BE2C (cell line): Measurements from ENCODE around the gene TAF5L.
"Not testable (repeated sequence)": the region's sequence is repeated elsewhere in the genome, so short reads cannot be mapped to it uniquely, and the experiment has no call there.

ENCODE experiments used
- DNase-seq: peaks from one replicate; pipeline ENCODE4 v3.0.0-alpha.2; 2020
- H3K27me3 ChIP-seq: fragments of 250-450 bp; sonication (Bioruptor Pico); 2 replicates; pipeline ENCODE4 v1.5.1; 2020; ENCODE audit warnings: mild to moderate bottlenecking
- H3K36me3 ChIP-seq: fragments of 250-450 bp; sonication (Bioruptor Pico); 2 replicates; pipeline ENCODE4 v1.5.1; 2020; ENCODE audit warnings: mild to moderate bottlenecking
- H3K4me1 ChIP-seq: fragments of 250-450 bp; sonication (Bioruptor Pico); 2 replicates; pipeline ENCODE4 v1.5.1; 2020
- H3K4me3 ChIP-seq: 2 replicates; pipeline ENCODE4 v1.5.1; 2011; ENCODE audit warnings: low read depth, low read length
- H3K9me3 ChIP-seq: fragments of 250-450 bp; sonication (Bioruptor Pico); 2 replicates; pipeline ENCODE4 v1.5.1; 2020
- TF ChIP-seq, protein P1 (sequence below): IDR thresholded peaks from 2 replicates; pipeline ENCODE4 v1.5.1; 2012; ENCODE audit warnings: mild to moderate bottlenecking, low read depth, low read length

The TAF5L gene

DNA sequence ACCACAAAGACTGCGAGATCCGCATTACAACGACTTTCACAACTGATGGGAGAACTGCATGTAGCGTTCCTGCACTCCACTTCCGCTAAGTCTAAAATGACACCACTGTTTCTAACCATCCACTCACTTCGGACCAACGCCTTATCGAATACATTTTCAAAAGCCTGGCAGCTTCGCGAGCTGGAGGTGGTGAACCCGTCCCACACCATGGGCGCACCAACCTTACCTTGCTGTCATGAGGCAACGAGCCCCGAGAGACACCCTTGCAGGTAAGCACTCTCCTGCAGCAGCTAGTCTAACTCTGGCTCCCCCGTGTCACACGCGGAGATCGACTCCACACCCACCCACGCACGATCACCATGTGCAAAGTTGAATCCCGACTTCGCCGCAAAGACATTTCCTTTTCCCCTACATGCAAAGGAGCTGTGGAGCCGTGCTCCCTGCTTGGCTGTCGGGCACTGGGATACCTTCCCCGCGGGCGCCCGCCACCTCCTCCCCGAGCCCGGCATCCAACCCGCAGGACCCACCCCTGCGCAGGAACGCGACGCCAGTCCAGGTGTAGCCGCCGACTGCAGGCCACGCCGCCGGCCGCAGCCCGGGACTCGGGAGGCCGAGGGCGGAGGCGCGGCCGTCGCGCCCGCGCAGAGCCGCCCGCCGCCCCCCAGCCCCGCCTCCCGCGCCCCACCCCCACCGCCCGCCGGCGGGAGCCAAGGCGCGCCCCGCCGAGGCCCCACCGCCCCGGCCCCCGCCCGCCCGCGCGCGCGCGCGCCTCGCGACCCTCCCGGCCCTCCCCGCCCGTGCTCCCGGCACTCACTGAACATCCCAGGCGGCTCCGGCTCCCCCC is 629 bp downstream of the TAF5L start:
- peaks cover 15% of the 10 kb centered on the region for H3K36me3 ChIP-seq
- H3K4me1 ChIP-seq: no peaks in the 10 kb centered on the region; the same call in none of the 2 replicates
- H3K27me3 ChIP-seq: no peaks in the 10 kb centered on the region
- no peaks in the 10 kb centered on the region for H3K9me3 ChIP-seq
- H3K4me3 ChIP-seq: peak overlapping the region; percentile 74
- TF ChIP-seq, protein P1, sequence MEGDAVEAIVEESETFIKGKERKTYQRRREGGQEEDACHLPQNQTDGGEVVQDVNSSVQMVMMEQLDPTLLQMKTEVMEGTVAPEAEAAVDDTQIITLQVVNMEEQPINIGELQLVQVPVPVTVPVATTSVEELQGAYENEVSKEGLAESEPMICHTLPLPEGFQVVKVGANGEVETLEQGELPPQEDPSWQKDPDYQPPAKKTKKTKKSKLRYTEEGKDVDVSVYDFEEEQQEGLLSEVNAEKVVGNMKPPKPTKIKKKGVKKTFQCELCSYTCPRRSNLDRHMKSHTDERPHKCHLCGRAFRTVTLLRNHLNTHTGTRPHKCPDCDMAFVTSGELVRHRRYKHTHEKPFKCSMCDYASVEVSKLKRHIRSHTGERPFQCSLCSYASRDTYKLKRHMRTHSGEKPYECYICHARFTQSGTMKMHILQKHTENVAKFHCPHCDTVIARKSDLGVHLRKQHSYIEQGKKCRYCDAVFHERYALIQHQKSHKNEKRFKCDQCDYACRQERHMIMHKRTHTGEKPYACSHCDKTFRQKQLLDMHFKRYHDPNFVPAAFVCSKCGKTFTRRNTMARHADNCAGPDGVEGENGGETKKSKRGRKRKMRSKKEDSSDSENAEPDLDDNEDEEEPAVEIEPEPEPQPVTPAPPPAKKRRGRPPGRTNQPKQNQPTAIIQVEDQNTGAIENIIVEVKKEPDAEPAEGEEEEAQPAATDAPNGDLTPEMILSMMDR: no peak
- DNase-seq: peak; percentile 63

DNA sequence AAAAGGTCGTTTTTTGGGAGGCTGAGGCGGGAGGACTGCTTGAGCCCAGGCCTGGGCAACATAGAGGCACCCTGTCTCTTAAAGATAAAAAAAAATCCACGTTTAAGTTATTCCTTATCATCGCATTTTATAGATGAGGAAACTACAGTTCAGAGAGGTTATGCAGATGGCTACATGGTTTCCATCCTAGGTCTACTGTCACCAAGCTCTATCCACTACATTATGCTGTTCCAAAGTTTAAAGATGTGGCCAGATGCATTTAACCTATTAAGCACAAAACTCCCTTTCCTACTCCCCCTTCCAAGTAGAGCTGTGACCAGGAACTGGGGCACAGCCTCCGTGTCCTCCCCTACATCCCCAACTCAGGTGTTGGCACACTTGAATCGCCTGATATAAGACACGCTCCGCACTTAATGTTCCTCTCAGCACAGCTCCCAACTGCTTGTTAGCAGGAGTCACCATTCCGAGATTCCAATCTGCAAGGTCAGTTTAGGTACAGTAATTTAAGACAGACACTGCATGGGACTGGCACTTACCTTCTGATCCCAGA is 1.3 kb downstream of the TAF5L start:
- peak overlapping the region; percentile 74 for H3K4me3 ChIP-seq

DNA sequence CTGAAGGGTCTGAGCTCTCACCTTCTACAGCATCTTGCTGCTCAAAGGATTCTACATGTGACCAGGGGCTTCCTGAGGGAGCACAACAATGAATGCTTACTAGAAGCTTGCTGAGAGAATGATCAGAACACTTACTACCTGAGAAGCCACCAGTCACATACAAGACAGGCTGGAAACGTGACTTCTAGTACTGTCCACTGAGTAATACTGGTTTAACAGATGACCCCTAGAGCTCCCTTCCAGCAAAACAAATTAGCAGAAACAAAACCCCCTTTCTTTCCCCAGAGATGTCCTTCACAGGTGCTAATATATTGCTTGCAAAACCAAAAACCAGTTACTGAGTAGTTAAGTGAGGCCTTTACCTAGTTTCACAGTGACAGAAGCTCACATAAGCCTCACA is 2.1 kb downstream of the TAF5L start:
- no peaks in the 10 kb centered on the region for H3K27me3 ChIP-seq
- no peaks in the 10 kb centered on the region; the same call in none of the 2 replicates for H3K4me1 ChIP-seq
- TF ChIP-seq, protein P1: no peak
- no peaks in the 10 kb centered on the region for H3K9me3 ChIP-seq
- peak overlapping the region; percentile 74 for H3K4me3 ChIP-seq
- peaks cover 2% of the 10 kb centered on the region for H3K36me3 ChIP-seq
- no peak for DNase-seq

More for the DNA sequence above, 1.3 kb downstream of the TAF5L start:
- Histone ChIP-seq H3K4me1 (no peaks in the 10 kb centered on the region; the same call in none of the 2 replicates), H3K36me3 (peaks cover 10% of the 10 kb centered on the region), H3K9me3 (no peaks in the 10 kb centered on the region), H3K27me3 (no peaks in the 10 kb centered on the region)
- DNase-seq: no peak
- TF ChIP-seq, protein P1: no peak

DNA sequence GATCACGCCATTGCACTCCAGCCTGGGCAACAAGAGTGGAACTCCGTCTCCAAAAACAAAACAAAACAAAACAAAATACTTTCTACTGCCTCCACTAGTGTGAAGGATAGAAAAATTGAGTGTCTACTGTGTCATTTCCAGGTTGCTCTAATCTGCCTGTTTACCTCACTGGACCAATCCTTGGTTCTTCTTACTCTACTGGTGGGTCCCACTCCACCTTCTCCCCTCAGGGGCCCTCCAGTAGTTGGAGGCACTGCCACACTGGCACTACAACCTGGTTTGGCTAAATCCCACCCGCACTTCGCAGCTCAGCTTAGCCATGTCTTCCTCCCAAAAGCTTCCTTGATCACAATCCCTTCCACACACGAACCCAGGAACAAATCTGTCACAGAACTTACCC is 2.7 kb downstream of the TAF5L start:
- no peak overlapping the region for H3K4me3 ChIP-seq
- H3K9me3 ChIP-seq: no peaks in the 10 kb centered on the region
- TF ChIP-seq, protein P1: no peak
- no peaks in the 10 kb centered on the region; the same call in 1 of the 2 replicates for H3K36me3 ChIP-seq
- no peaks in the 10 kb centered on the region for H3K27me3 ChIP-seq
- no peak for DNase-seq
- no peaks in the 10 kb centered on the region; the same call in none of the 2 replicates for H3K4me1 ChIP-seq

DNA sequence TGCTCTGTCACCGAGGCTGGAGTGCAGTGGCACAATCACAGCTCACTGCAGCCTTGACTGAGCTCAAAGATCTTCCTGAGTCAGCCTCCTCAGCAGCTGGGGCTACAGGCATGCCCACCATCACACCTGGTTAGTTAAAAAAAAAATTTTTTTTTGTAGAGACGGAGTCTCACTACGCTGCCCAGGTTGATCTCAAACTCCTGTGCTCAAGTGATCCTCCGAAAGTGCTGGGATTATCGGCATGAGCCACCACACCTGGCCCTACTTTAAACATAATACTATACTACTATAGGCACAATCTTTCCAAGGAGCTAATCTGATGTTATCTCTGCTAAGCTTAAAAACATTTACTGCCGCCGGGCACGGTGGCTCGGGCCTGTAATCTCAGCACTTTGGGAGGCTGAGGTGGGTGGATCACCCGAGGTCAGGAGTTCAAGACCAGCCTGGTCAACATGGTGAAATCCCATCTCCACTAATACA is 3.2 kb downstream of the TAF5L start:
- H3K27me3 ChIP-seq, H3K9me3 ChIP-seq, H3K4me3 ChIP-seq, H3K4me1 ChIP-seq, DNase-seq, H3K36me3 ChIP-seq: not testable (repeated sequence)

DNA sequence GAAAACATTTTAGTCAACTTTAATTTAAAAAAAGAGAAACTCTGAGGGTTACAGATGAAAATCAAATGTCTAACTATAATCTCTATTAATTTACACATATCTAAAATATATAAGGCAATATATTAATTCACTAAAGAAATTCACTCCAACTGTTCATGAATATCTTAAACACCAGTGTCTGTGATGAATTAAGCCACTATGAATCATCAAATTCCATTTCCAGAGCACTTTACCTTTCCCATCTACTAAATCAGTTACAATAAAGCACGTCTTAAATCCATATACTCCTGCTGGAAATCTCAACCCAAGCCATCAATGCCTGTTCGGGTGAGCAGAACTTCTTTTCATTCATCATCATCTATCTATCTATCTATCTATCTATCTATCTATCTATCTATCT is 4.3 kb downstream of the TAF5L start:
- Histone ChIP-seq H3K9me3 (no peaks in the 10 kb centered on the region), H3K27me3 (no peaks in the 10 kb centered on the region), H3K4me1 (no peaks in the 10 kb centered on the region; the same call in 1 of the 2 replicates), H3K36me3 (no peaks in the 10 kb centered on the region; the same call in 1 of the 2 replicates), H3K4me3 (no peak overlapping the region)
- TF ChIP-seq, protein P1: no peak
- DNase-seq: no peak
